Dedifferentiated amniotic fluid mesenchymal stem cell (primary cell): ENCODE data around the gene PARP14.

Source experiments
- DNase-seq: peaks from one replicate; pipeline ENCODE4 v3.0.0-alpha.2; 2016; ENCODE audit errors: extremely low spot score

The PARP14 gene

DNA sequence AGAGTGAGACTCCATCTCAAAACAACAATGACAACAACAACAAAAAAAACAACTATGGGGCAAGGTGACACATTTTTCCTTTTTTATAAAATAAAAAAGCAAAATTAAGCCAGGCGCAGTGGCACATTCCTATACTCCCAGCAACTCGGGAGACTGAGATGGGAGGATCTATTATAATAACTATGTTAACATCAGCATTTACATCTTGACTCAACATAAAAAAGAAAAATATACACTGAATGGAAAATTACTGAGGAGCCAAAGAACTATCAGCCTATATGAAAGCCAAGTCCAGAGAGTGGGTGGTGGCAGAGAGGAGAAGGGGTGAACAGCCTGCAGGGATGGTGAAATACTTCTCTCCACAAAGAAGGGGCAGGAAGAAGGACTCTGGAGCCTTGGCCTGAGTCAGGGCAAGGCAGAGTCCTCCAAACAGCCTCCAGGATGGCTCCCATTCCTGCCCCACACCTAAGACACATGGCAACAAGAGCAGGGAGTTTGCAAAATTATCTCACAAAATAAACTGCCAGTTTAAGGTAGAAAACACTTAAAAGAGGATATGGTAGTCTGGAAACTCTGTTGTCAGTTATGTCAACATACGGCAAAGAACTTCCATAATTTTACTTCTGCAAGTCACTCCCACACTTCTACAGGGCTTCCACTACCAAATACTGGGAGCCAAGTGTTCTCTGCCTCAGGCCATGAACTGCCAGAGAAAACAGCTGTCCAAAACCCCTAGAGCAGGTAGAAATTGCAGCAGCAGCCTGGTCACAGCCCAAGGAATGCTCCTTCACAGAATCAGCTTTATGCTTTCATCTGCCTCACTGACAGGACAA lies 87.1 kb downstream of the PARP14 start:
- DNase-seq: no peak

GRCh38 chr3:122770521-122771202 lies 90.0 kb downstream of the PARP14 start:
- no peak for DNase-seq

- no peak for DNase-seq
These were observed 92.2 kb downstream of the PARP14 start for GRCh38 chr3:122772827-122773226.

- DNase-seq: no peak
These were observed 93.4 kb downstream of the PARP14 start for GRCh38 chr3:122773944-122774509.

- peak; percentile 35 for DNase-seq
These were observed 93.9 kb downstream of the PARP14 start for GRCh38 chr3:122774564-122774963.

DNA sequence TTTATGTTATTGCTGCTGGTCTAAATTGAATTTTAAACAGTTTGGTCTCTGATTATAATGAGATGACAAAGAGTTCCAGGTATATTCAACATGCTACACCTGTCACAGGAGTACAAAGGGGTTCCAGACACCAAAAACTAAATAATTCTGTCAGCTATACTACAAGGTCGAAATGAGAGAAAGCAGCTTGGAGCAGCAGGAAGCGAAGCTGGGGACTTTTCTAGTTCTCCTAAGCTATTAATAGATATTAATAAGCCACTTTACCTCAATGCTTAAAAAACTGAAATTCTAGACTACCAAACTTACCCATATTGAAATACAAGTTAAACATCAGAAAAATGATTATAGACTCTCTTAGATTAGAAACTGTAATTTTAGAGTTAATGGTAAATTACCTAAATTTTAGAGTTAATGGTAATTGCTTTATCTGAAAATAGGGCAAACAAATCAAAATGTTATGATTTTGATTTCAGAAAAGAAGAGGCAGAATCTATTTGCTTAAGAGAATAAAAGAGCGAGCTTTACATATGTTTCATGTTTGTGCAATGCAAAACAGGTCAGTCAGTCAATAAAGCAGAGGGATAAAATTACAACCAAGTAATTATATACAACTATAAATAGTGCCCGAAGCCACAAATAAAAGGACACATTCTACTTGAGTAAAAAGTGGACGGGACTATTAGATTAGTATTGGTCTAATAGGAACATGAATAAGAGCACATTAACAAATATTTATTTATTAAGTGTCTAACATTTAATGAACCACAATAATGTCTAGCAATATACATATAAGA lies 96.2 kb downstream of the PARP14 start:
- DNase-seq: no peak

GRCh38 chr3:122777563-122777962 lies 96.9 kb downstream of the PARP14 start:
- no peak for DNase-seq
